Adrenal gland (tissue), 5 donors: Measurements from ENCODE around the gene GRIFIN.

Experiments used
- CTCF ChIP-seq, 6 experiments: fragments of 450-650 bp in 4 of 6; fragments of 200-600 bp in 2 of 6; sonication (generic) in 1 of 6; IDR thresholded peaks; 1 replicate in 5 of 6; 2 replicates in 1 of 6; pipeline versions ENCODE4 v1.5.1 to v1.8.0; 2016 to 2021; ENCODE audit warnings: antibody characterized with exemption in 6 of 6, mild to moderate bottlenecking in 2 of 6, moderate library complexity in 1 of 6
- POLR2A ChIP-seq, 2 donors: fragments of 450-650 bp; IDR thresholded peaks; one replicate each; pipeline ENCODE4 v1.6.1; 2017; ENCODE audit warnings: antibody characterized with exemption in 2 of 2, mild to moderate bottlenecking in 2 of 2, moderate library complexity in 1 of 2
- donor health status: DM: no; HTN: no; CAD: no.

DNA sequence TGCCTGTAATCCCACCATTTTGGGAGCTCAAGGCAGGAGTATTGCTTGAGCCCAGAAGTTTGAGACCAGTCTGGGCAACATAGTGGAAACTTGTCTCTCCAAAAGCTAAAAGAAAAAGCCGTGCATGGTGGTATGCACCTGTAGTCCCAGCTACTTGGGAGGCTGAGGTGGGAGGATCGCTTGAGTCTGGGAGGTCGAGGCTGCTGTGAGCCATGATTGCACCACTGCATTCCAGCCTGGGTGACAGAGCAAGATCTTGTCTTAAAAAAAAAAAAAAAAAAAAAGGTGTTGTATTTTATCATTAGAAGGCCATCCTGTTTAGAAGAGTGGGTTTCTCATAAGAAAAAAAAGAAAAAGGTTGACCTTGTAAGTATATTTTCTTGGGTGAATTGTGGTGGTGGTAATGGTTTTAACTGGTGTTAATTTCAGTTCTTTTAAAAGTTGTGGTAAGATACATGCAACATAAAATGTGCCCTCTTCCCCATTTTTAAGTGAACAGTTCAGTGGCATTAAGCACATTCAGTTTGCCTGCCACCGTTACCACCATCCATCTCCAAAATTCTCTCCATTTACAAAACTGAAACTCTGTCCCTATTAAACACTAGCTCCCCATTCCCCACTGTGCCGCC lies 34.7 kb downstream of the GRIFIN start:
- TF ChIP-seq POLR2A (IDR thresholded peaks at IDR 0.05) (no peak), CTCF (IDR thresholded peaks at IDR 0.05) (no peak)
